SK-N-SH treated with all-trans-retinoic acid at 6 μM for 48 hours (cell line): ENCODE measurements around the gene CAMK2B.
A peak's percentile ranks its signal among the peaks of the same experiment; 100 is the strongest.

Source experiments
- ATAC-seq: fragments of 200-7000 bp; cut with Tn5 transposase; 3 replicates; pipeline ENCODE4 v1.9.1; 2020; ENCODE audit warnings: mild to moderate bottlenecking, moderate library complexity
- ARNTL ChIP-seq: fragments of 450-650 bp; formaldehyde crosslinking; IDR thresholded peaks from 2 replicates; pipeline ENCODE4 v1.5.0; 2020; ENCODE audit warnings: low read depth, mild to moderate bottlenecking, moderate library complexity, borderline replicate concordance
- BACH2 ChIP-seq: fragments of 250-450 bp; sonication (Bioruptor Pico); IDR thresholded peaks from 2 replicates; pipeline ENCODE4 v1.9.0; 2021; ENCODE audit warnings: mild to moderate bottlenecking, borderline replicate concordance
- ESRRG ChIP-seq: fragments of 250-450 bp; sonication (Bioruptor Pico); IDR thresholded peaks from 2 replicates; pipeline ENCODE4 v1.6.1; 2021; ENCODE audit warnings: mild to moderate bottlenecking
- GLIS3 ChIP-seq: fragments of 250-450 bp; sonication (Bioruptor Pico); IDR thresholded peaks from 2 replicates; pipeline ENCODE4 v1.5.0; 2020; ENCODE audit warnings: mild to moderate bottlenecking, moderate library complexity
- ISL1 ChIP-seq: fragments of 250-450 bp; sonication (Bioruptor Pico); IDR thresholded peaks from 2 replicates; pipeline ENCODE4 v2.1.2; 2022; ENCODE audit warnings: mild to moderate bottlenecking, moderate library complexity
- OSR1 ChIP-seq: fragments of 250-450 bp; sonication (Bioruptor Pico); IDR thresholded peaks from 2 replicates; pipeline ENCODE4 v1.8.0; 2022; ENCODE audit warnings: moderate library complexity, mild to moderate bottlenecking, inconsistent platforms
- PPARA ChIP-seq: fragments of 250-450 bp; sonication (Bioruptor Pico); IDR thresholded peaks from 2 replicates; pipeline ENCODE4 v1.5.0; 2020; ENCODE audit warnings: mild to moderate bottlenecking, borderline replicate concordance
- RARB ChIP-seq: fragments of 250-450 bp; sonication (Bioruptor Pico); IDR thresholded peaks from 2 replicates; pipeline ENCODE4 v1.8.0; 2021; ENCODE audit warnings: mild to moderate bottlenecking, moderate library complexity
- SNAI2 ChIP-seq: fragments of 250-450 bp; sonication (Bioruptor Pico); IDR thresholded peaks from 2 replicates; pipeline ENCODE4 v1.5.0; 2020; ENCODE audit warnings: mild to moderate bottlenecking, moderate library complexity
- TCF4 ChIP-seq: fragments of 250-450 bp; sonication (Bioruptor Pico); IDR thresholded peaks from 2 replicates; pipeline ENCODE4 v1.8.0; 2021; ENCODE audit warnings: mild to moderate bottlenecking, moderate library complexity, borderline replicate concordance
- TOX ChIP-seq: fragments of 250-450 bp; sonication (Bioruptor Pico); IDR thresholded peaks from 2 replicates; pipeline ENCODE4 v1.8.0; 2021; ENCODE audit warnings: mild to moderate bottlenecking, moderate library complexity, borderline replicate concordance
- ZFP3 ChIP-seq: fragments of 250-450 bp; sonication (Bioruptor Pico); IDR thresholded peaks from 2 replicates; pipeline ENCODE4 v1.5.0; 2020; ENCODE audit warnings: mild to moderate bottlenecking, moderate library complexity
- ZNF565 ChIP-seq: fragments of 450-650 bp; formaldehyde crosslinking; conservative IDR thresholded peaks from 2 replicates; pipeline ENCODE4 v1.5.0; 2020; ENCODE audit warnings: low read depth, mild to moderate bottlenecking, moderate library complexity
- ZNF70 ChIP-seq: fragments of 450-650 bp; formaldehyde crosslinking; IDR thresholded peaks from 2 replicates; pipeline ENCODE4 v1.5.0; 2020; ENCODE audit warnings: mild to moderate bottlenecking, moderate library complexity
- ZNF8 ChIP-seq: fragments of 450-650 bp; formaldehyde crosslinking; IDR thresholded peaks from 2 replicates; pipeline ENCODE4 v1.5.0; 2020; ENCODE audit warnings: mild to moderate bottlenecking, moderate library complexity
- TF ChIP-seq, protein P1 (sequence below): fragments of 250-450 bp; sonication (Bioruptor Pico); IDR thresholded peaks from 2 replicates; pipeline ENCODE4 v1.5.1; 2020; ENCODE audit warnings: low read depth, mild to moderate bottlenecking, moderate library complexity
- TF ChIP-seq, protein P2 (sequence below): fragments of 250-450 bp; sonication (Bioruptor Pico); IDR thresholded peaks from 2 replicates; pipeline ENCODE4 v1.5.0; 2020; ENCODE audit warnings: mild to moderate bottlenecking, moderate library complexity
- TF ChIP-seq, protein P3 (sequence below): fragments of 250-450 bp; sonication (Bioruptor Pico); IDR thresholded peaks from 2 replicates; pipeline ENCODE4 v1.8.0; 2020; ENCODE audit warnings: mild to moderate bottlenecking, moderate library complexity, borderline replicate concordance
- TF ChIP-seq, protein P4 (sequence below): fragments of 250-450 bp; sonication (Bioruptor Pico); IDR thresholded peaks from 2 replicates; pipeline ENCODE4 v1.5.1; 2021; ENCODE audit warnings: mild to moderate bottlenecking, moderate library complexity

CAMK2B gene

DNA sequence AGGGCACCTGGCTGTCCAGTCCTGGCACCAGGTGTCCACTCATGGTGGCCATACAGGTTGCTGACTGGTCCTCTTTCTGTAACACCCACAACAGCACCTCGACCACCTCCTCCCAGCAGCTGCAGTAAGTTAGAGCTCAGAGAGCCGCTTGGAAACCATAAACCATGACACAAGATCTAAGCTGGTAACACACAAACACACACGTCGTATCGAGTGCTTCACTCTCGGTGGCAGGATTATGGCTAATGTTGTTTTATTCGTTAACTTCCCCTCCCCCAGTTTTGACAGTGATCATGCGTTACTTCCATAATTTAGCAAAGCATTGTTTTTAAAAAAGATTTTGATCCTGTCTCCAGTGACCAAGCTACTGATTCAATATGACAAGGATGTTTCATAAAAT lies 59.7 kb downstream of the CAMK2B start:
- no peak for ATAC-seq
- no peak for TF ChIP-seq RARB (CRISPR knock-in tag)
- no peak for TF ChIP-seq PPARA
- TF ChIP-seq, protein P1, sequence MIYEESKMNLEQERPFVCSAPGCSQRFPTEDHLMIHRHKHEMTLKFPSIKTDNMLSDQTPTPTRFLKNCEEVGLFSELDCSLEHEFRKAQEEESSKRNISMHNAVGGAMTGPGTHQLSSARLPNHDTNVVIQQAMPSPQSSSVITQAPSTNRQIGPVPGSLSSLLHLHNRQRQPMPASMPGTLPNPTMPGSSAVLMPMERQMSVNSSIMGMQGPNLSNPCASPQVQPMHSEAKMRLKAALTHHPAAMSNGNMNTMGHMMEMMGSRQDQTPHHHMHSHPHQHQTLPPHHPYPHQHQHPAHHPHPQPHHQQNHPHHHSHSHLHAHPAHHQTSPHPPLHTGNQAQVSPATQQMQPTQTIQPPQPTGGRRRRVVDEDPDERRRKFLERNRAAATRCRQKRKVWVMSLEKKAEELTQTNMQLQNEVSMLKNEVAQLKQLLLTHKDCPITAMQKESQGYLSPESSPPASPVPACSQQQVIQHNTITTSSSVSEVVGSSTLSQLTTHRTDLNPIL: no peak
- no peak for TF ChIP-seq ZNF565 (CRISPR knock-in tag)
- no peak for TF ChIP-seq ZNF70
- TF ChIP-seq, protein P2, sequence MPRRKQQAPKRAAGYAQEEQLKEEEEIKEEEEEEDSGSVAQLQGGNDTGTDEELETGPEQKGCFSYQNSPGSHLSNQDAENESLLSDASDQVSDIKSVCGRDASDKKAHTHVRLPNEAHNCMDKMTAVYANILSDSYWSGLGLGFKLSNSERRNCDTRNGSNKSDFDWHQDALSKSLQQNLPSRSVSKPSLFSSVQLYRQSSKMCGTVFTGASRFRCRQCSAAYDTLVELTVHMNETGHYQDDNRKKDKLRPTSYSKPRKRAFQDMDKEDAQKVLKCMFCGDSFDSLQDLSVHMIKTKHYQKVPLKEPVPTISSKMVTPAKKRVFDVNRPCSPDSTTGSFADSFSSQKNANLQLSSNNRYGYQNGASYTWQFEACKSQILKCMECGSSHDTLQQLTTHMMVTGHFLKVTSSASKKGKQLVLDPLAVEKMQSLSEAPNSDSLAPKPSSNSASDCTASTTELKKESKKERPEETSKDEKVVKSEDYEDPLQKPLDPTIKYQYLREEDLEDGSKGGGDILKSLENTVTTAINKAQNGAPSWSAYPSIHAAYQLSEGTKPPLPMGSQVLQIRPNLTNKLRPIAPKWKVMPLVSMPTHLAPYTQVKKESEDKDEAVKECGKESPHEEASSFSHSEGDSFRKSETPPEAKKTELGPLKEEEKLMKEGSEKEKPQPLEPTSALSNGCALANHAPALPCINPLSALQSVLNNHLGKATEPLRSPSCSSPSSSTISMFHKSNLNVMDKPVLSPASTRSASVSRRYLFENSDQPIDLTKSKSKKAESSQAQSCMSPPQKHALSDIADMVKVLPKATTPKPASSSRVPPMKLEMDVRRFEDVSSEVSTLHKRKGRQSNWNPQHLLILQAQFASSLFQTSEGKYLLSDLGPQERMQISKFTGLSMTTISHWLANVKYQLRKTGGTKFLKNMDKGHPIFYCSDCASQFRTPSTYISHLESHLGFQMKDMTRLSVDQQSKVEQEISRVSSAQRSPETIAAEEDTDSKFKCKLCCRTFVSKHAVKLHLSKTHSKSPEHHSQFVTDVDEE: no peak
- TF ChIP-seq ZNF8 (CRISPR knock-in tag): no peak
- no peak for TF ChIP-seq ESRRG (CRISPR knock-in tag)

DNA sequence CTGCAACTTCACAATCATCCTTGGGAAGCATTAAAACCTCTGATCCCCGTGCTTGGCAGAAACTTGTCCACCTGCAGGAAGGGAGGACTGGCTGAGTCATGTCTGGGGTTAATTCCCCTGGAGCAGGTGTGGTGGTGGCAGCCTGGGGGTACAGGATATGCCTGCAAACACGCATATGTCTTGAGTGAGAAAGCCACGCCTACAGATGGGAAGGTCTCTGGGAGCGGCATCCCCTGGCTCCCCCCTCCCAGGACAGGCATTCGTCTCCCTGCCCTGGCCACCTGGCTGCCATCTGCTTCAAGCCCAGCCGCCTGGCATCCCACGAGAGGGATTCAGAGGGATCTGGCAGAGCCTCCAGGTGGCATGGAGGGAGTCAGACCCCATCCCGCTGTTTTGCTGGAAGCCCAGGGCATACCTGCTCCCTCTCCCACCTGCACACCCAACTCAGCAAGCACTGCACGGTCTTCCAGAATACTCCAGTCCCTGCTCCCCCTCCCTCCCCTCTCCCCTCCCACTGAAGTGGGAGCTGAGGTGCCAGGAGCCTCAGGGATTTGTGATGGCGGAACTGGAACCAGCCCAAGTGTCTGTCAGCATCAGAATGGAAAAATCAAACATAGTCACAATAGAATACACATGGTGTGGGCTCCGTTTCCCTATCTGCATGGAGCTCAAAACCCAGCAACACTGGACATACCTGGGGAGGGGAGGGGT lies 61.0 kb downstream of the CAMK2B start:
- peak; percentile 13; the same call in 1 of the 3 replicates for ATAC-seq
- no peak for TF ChIP-seq ZFP3 (CRISPR knock-in tag)
- no peak for TF ChIP-seq BACH2 (CRISPR knock-in tag)
- no peak for TF ChIP-seq TCF4
- no peak for TF ChIP-seq SNAI2 (CRISPR knock-in tag)
- no peak for TF ChIP-seq RARB (CRISPR knock-in tag)
- TF ChIP-seq ZNF8 (CRISPR knock-in tag): no peak
- TF ChIP-seq, protein P3, sequence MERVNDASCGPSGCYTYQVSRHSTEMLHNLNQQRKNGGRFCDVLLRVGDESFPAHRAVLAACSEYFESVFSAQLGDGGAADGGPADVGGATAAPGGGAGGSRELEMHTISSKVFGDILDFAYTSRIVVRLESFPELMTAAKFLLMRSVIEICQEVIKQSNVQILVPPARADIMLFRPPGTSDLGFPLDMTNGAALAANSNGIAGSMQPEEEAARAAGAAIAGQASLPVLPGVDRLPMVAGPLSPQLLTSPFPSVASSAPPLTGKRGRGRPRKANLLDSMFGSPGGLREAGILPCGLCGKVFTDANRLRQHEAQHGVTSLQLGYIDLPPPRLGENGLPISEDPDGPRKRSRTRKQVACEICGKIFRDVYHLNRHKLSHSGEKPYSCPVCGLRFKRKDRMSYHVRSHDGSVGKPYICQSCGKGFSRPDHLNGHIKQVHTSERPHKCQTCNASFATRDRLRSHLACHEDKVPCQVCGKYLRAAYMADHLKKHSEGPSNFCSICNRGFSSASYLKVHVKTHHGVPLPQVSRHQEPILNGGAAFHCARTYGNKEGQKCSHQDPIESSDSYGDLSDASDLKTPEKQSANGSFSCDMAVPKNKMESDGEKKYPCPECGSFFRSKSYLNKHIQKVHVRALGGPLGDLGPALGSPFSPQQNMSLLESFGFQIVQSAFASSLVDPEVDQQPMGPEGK (CRISPR knock-in tag): no peak
- no peak for TF ChIP-seq GLIS3
- no peak for TF ChIP-seq ESRRG (CRISPR knock-in tag)
- no peak for TF ChIP-seq ISL1 (CRISPR knock-in tag)
- TF ChIP-seq OSR1: no peak
- no peak for TF ChIP-seq ZNF565 (CRISPR knock-in tag)
- no peak for TF ChIP-seq TOX (CRISPR knock-in tag)

DNA sequence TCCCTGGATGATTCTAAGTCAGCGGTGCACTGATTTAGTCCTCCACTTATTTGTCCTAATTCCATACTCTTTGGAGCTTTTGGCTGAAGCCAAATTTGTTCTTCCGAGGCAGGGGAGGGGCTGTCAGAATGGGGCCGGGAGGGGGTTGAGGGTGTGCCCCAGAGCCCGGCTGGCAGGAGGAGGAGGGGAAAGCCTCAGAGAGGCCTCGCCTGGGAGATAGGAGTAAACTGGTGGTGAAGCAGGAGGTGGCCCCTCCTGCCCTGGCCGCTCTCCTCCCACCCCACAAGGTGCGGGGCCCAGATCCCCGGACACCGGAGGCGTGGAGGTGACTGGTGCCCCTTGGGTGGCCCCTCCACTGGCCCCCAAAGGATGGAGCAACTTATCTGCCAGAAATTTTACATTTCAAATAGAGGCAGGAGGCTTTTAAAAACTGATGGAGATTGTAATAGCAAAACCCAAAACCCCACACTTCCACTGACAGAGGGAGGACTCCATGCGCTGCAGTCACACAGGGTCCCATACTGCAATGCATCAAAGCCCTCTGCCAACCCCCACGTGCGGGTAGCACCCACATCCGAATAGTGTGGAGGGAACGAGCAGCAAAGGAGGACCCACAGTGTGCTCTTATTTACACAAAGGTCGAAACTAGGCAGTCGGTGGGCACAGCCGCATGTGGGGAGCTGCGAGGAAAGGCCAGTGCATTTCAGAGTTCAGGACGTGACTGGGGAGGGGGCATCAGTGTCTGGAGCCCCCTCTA lies 61.9 kb downstream of the CAMK2B start:
- no peak for TF ChIP-seq TCF4
- no peak for TF ChIP-seq GLIS3
- TF ChIP-seq, protein P2: no peak
- no peak for TF ChIP-seq ZFP3 (CRISPR knock-in tag)
- TF ChIP-seq, protein P4, sequence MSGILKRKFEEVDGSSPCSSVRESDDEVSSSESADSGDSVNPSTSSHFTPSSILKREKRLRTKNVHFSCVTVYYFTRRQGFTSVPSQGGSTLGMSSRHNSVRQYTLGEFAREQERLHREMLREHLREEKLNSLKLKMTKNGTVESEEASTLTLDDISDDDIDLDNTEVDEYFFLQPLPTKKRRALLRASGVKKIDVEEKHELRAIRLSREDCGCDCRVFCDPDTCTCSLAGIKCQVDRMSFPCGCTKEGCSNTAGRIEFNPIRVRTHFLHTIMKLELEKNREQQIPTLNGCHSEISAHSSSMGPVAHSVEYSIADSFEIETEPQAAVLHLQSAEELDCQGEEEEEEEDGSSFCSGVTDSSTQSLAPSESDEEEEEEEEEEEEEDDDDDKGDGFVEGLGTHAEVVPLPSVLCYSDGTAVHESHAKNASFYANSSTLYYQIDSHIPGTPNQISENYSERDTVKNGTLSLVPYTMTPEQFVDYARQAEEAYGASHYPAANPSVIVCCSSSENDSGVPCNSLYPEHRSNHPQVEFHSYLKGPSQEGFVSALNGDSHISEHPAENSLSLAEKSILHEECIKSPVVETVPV: no peak
- TF ChIP-seq ARNTL (CRISPR knock-in tag): no peak
- TF ChIP-seq TOX (CRISPR knock-in tag): no peak
- TF ChIP-seq BACH2 (CRISPR knock-in tag): no peak

More for the DNA sequence above, 61.9 kb downstream of the CAMK2B start:
- ATAC-seq: no peak
